ENCODE measurements around the gene ATP6V0D1. TPM values are rescaled to one million over a fixed set of nuclear protein-coding genes. Genes with fewer than 3 reads are reported as not detected.

ATP6V0D1 gene
- total RNA-seq, 1 experiment from 2014 or later = 43.0 TPM

DNA sequence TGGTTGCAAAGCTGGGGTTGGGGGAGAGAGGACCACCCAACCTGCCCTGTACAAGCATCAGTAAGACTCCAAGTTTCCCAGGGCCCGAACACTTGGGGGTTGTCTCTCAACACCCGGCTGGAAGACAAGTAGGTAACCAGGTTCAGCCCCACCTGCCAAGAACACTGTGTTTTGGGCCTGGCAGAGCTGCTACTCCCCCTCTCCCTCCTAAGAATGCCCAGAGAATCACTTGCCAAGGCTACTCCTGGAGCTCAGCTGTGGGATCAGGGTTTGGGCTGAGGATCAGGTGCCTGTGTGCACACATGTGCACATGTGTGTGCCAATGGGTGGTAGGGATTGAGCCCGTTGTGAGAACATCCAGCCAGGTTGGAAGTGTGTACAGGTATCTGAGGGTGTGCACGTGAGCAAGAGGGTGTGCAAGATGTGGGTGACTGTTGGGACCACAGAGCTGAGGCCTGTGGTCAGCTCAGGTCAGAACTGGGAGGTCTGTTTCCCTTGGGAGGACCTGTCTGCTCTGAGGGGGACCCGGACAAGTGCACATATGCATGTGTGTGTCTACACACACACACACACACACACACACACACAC, 47.7 kb downstream of the ATP6V0D1 start:
- peak overlapping the region in 1 of 3 experiments; percentile 89; a peak in 1 of 7 replicates for H3K27ac Mint-ChIP-seq
- no CpG with 5 or more reads among the region's 5 CpGs for WGBS (ENCODE audit: extremely low coverage, insufficient read length, low lambda C conversion rate)
- peak overlapping the region; percentile 55 to 74; a peak in 4 of 5 replicates for H3K4me3 Mint-ChIP-seq

More for the DNA sequence above, 47.7 kb downstream of the ATP6V0D1 start:
- Histone ChIP-seq H3K4me2 (ENCODE audit: insufficient read depth, insufficient read length, low read length) (peak overlapping the region; percentile 58), H2BK20ac (ENCODE audit: low read depth, low read length, poor library complexity, severe bottlenecking) (no peak overlapping the region), H3K23me2 (ENCODE audit: insufficient read length, low read depth, low read length, poor library complexity, severe bottlenecking) (peaks cover 17% of the 10 kb centered on the region), H3K27me3 (ENCODE audit: insufficient read depth, low read length) (no peaks in the 10 kb centered on the region; the same call in 1 of the 2 replicates), H4K20me1 (ENCODE audit: control insufficient read depth, insufficient read depth, insufficient read length) (no peaks in the 10 kb centered on the region), H2BK120ac (ENCODE audit: low read depth, low read length, poor library complexity, severe bottlenecking) (no peak overlapping the region), H2BK15ac (ENCODE audit: low read depth, low read length) (no peak overlapping the region), H4K91ac (ENCODE audit: insufficient read length, low read depth, low read length) (no peak overlapping the region), H3K9me3 (ENCODE audit: control insufficient read depth, low read depth, low read length) (no peaks in the 10 kb centered on the region), H3K18ac (ENCODE audit: insufficient read length, low read depth, low read length) (no peak overlapping the region), H3K4me1 (ENCODE audit: insufficient read depth, low read length) (peaks cover 10% of the 10 kb centered on the region; the same call in 1 of the 2 replicates), H2AK5ac (ENCODE audit: insufficient read length, low read length) (no peak overlapping the region), H3K56ac (ENCODE audit: insufficient read length, low read depth, low read length) (no peak overlapping the region), H3T11ph (ENCODE audit: low read length) (no peak overlapping the region), H3K27ac (ENCODE audit: insufficient read length, low read depth, low read length) (no peak overlapping the region), H3K4ac (ENCODE audit: low read depth, low read length) (no peak overlapping the region), H3K79me1 (ENCODE audit: insufficient read depth, low read depth, low read length, poor library complexity, severe bottlenecking) (no peaks in the 10 kb centered on the region), H2BK12ac (ENCODE audit: insufficient read length, low read depth, low read length) (no peak overlapping the region), H3K23ac (ENCODE audit: insufficient read length, low read depth, low read length) (no peak overlapping the region), H4K5ac (ENCODE audit: insufficient read length, low read depth, low read length) (no peak overlapping the region), H3K9ac (ENCODE audit: extremely low read depth, insufficient read length, low read length) (no peak overlapping the region), H2AFZ (ENCODE audit: low read length) (no peak overlapping the region), H3K14ac (ENCODE audit: insufficient read depth, low read length) (no peak overlapping the region), H2BK5ac (ENCODE audit: insufficient read length, low read length) (no peak overlapping the region), H4K8ac (replicated peaks; ENCODE audit: insufficient read length, low read depth, low read length) (no peak overlapping the region), H3K79me2 (ENCODE audit: insufficient read depth, low read length) (no peaks in the 10 kb centered on the region; the same call in 1 of the 2 replicates)
- H3K9me3 Mint-ChIP-seq = no peaks in the 10 kb centered on the region
- H3K36me3 Mint-ChIP-seq (ENCODE audit: insufficient read depth in 1 of 3, low read depth in 3 of 3) = peaks cover 4 to 24% (median 14%) of the 10 kb centered on the region in 3 experiments; a peak in 6 of 7 replicates
- peaks cover 43 to 45% of the 10 kb centered on the region in 2 experiments for H3K4me1 Mint-ChIP-seq
- DNase-seq = no peak
- H3K27me3 Mint-ChIP-seq (ENCODE audit: low read depth) = peaks cover 16% of the 10 kb centered on the region
- TF ChIP-seq, protein P1, sequence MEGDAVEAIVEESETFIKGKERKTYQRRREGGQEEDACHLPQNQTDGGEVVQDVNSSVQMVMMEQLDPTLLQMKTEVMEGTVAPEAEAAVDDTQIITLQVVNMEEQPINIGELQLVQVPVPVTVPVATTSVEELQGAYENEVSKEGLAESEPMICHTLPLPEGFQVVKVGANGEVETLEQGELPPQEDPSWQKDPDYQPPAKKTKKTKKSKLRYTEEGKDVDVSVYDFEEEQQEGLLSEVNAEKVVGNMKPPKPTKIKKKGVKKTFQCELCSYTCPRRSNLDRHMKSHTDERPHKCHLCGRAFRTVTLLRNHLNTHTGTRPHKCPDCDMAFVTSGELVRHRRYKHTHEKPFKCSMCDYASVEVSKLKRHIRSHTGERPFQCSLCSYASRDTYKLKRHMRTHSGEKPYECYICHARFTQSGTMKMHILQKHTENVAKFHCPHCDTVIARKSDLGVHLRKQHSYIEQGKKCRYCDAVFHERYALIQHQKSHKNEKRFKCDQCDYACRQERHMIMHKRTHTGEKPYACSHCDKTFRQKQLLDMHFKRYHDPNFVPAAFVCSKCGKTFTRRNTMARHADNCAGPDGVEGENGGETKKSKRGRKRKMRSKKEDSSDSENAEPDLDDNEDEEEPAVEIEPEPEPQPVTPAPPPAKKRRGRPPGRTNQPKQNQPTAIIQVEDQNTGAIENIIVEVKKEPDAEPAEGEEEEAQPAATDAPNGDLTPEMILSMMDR (conservative IDR thresholded peaks at IDR 0.05) = no peak

Data from H9 (cell line).